Measurements from ENCODE around the gene BRD7.

Gene BRD7

DNA sequence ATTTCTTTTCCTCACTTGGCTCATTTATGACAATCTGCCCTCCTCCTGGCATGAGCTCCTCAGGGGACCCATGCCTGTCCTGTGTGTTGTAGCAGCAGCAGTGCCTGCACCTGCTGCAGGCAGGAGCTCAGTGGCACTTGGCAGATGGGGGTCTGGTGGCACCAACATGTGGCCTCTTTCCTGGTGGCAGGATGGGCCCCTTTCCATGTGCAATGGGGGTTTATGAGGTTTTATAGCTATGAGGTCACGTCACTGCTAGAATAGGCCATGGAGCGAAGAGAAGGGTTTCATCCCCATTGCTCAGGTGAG is 95.5 kb downstream of the BRD7 start:
- no peak for DNase-seq
- H3K9ac ChIP-seq (ENCODE audit: low read length): peak overlapping the region; percentile 97; the same call in 1 of the 2 replicates
- no peaks in the 10 kb centered on the region for H3K9me3 ChIP-seq (replicated peaks; ENCODE audit: insufficient read depth, low read length)
- no peaks in the 10 kb centered on the region for H3K27me3 ChIP-seq (replicated peaks; ENCODE audit: insufficient read depth, low read length)
- H3K4me3 ChIP-seq (ENCODE audit: low read length): no peak overlapping the region
- no peak for TF ChIP-seq EZH2phosphoT487 (IDR thresholded peaks at IDR 0.05; ENCODE audit: low read length)
- TF ChIP-seq EZH2 (optimal IDR thresholded peaks at IDR 0.05; ENCODE audit: low read depth, low read length): no peak
- TF ChIP-seq, protein P1, sequence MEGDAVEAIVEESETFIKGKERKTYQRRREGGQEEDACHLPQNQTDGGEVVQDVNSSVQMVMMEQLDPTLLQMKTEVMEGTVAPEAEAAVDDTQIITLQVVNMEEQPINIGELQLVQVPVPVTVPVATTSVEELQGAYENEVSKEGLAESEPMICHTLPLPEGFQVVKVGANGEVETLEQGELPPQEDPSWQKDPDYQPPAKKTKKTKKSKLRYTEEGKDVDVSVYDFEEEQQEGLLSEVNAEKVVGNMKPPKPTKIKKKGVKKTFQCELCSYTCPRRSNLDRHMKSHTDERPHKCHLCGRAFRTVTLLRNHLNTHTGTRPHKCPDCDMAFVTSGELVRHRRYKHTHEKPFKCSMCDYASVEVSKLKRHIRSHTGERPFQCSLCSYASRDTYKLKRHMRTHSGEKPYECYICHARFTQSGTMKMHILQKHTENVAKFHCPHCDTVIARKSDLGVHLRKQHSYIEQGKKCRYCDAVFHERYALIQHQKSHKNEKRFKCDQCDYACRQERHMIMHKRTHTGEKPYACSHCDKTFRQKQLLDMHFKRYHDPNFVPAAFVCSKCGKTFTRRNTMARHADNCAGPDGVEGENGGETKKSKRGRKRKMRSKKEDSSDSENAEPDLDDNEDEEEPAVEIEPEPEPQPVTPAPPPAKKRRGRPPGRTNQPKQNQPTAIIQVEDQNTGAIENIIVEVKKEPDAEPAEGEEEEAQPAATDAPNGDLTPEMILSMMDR (IDR thresholded peaks at IDR 0.05; ENCODE audit: low read length): no peak
- H3K9me2 ChIP-seq (replicated peaks; ENCODE audit: insufficient read depth, low read length): no peaks in the 10 kb centered on the region
- peaks cover 36% of the 10 kb centered on the region for H3K4me1 ChIP-seq (ENCODE audit: low read length)
- no peaks in the 10 kb centered on the region for H4K20me1 ChIP-seq (ENCODE audit: insufficient read depth, low read length)
- peak overlapping the region; percentile 100; the same call in 1 of the 2 replicates for H3K4me2 ChIP-seq (ENCODE audit: low read depth, low read length)
- peaks cover 16% of the 10 kb centered on the region for H3F3A ChIP-seq (ENCODE audit: insufficient read depth, low read length)
- no peak overlapping the region; the same call in 1 of the 2 replicates for H3K27ac ChIP-seq (ENCODE audit: low read length)
- H3K79me2 ChIP-seq (ENCODE audit: low read length): peaks cover 47% of the 10 kb centered on the region
- no peak overlapping the region for H2AFZ ChIP-seq (ENCODE audit: low read length)
- no peaks in the 10 kb centered on the region for H3K36me3 ChIP-seq (replicated peaks; ENCODE audit: insufficient read depth, low read length)

- peaks cover 36% of the 10 kb centered on the region for H3K4me1 ChIP-seq (ENCODE audit: low read length)
- H3K9ac ChIP-seq (ENCODE audit: low read length): no peak overlapping the region
- H3K27me3 ChIP-seq (replicated peaks; ENCODE audit: insufficient read depth, low read length): no peaks in the 10 kb centered on the region
- no peak overlapping the region for H3K27ac ChIP-seq (ENCODE audit: low read length)
- TF ChIP-seq, protein P1 (IDR thresholded peaks at IDR 0.05; ENCODE audit: low read length): no peak
- no peak for TF ChIP-seq EZH2phosphoT487 (IDR thresholded peaks at IDR 0.05; ENCODE audit: low read length)
- TF ChIP-seq EZH2 (optimal IDR thresholded peaks at IDR 0.05; ENCODE audit: low read depth, low read length): no peak
- no peak overlapping the region for H3K4me3 ChIP-seq (ENCODE audit: low read length)
- no peaks in the 10 kb centered on the region for H3K9me2 ChIP-seq (replicated peaks; ENCODE audit: insufficient read depth, low read length)
- peaks cover 15% of the 10 kb centered on the region for H3F3A ChIP-seq (ENCODE audit: insufficient read depth, low read length)
- H3K4me2 ChIP-seq (ENCODE audit: low read depth, low read length): no peak overlapping the region
- H3K79me2 ChIP-seq (ENCODE audit: low read length): peaks cover 44% of the 10 kb centered on the region
- H2AFZ ChIP-seq (ENCODE audit: low read length): no peak overlapping the region
- no peaks in the 10 kb centered on the region for H3K9me3 ChIP-seq (replicated peaks; ENCODE audit: insufficient read depth, low read length)
- no peak for DNase-seq
- H3K36me3 ChIP-seq (replicated peaks; ENCODE audit: insufficient read depth, low read length): no peaks in the 10 kb centered on the region
- no peaks in the 10 kb centered on the region for H4K20me1 ChIP-seq (ENCODE audit: insufficient read depth, low read length)
Observed at GRCh38 chr16:50272687-50273381, 96.0 kb downstream of the BRD7 start.

- DNase-seq: no peak
- no peaks in the 10 kb centered on the region for H3K27me3 ChIP-seq (replicated peaks; ENCODE audit: insufficient read depth, low read length)
- no peak for TF ChIP-seq EZH2phosphoT487 (IDR thresholded peaks at IDR 0.05; ENCODE audit: low read length)
- H3K36me3 ChIP-seq (replicated peaks; ENCODE audit: insufficient read depth, low read length): no peaks in the 10 kb centered on the region
- H3K79me2 ChIP-seq (ENCODE audit: low read length): peaks cover 43% of the 10 kb centered on the region
- H3K4me1 ChIP-seq (ENCODE audit: low read length): peaks cover 34% of the 10 kb centered on the region
- no peaks in the 10 kb centered on the region for H4K20me1 ChIP-seq (ENCODE audit: insufficient read depth, low read length)
- no peaks in the 10 kb centered on the region for H3K9me3 ChIP-seq (replicated peaks; ENCODE audit: insufficient read depth, low read length)
- peaks cover 15% of the 10 kb centered on the region for H3F3A ChIP-seq (ENCODE audit: insufficient read depth, low read length)
- H2AFZ ChIP-seq (ENCODE audit: low read length): no peak overlapping the region
- no peak overlapping the region for H3K9ac ChIP-seq (ENCODE audit: low read length)
- no peak overlapping the region for H3K4me3 ChIP-seq (ENCODE audit: low read length)
- no peak overlapping the region for H3K4me2 ChIP-seq (ENCODE audit: low read depth, low read length)
- H3K27ac ChIP-seq (ENCODE audit: low read length): no peak overlapping the region
- H3K9me2 ChIP-seq (replicated peaks; ENCODE audit: insufficient read depth, low read length): no peaks in the 10 kb centered on the region
Observed at GRCh38 chr16:50272111-50272571, 96.6 kb downstream of the BRD7 start.

All from MM.1S (cell line).